ENCODE results near the gene CLIC1. TPM values are rescaled to one million over a fixed set of nuclear protein-coding genes. Genes with fewer than 3 reads are reported as not detected.

CLIC1 gene
- total and polyA plus RNA-seq, 7 donors, result 20.6 to 85.9 (median 37.5) TPM

DNA sequence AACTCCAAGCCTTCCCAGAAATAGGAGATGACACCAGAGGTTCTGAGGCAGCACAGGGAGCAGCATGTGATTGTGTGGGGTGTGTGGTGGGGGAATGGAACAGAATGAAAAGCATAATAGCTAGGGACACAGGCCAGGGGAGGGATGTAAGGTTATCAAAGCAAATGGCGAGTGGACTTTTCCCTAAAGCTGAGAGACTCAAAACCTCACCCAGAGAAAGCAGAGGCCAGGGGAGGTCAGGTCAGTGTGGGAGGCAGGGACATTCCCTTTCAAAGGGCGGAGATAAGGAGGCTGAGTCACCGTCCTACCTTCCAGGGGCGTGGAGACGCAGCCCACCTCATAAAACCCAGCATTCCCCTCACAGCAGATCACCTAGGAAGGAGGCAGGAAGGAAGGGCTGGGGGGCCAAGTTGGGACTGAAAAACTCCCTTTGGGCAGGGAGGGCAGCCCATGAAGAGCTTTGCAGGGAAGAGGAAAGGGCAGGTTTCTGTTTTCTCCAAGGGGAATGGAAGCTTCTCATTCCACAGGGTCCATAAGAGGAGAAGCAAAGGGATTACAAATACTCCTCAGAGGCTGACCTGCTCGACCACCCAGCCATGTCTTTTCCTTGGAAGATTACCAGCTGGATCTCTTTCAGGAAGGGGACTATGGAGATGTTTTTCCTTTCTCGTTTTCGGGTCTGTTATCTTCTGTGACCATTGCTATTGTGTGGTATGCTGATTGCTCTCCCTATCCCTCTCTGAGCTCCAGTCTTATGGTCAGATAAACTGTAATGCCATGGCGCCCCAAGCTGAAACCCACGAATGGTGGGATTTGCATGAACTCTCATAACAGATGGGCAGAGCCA lies 45.9 kb downstream of the CLIC1 start:
- Histone ChIP-seq H3K4me1 (no peaks in the 10 kb centered on the region), H3K9me3 (no peaks in the 10 kb centered on the region), H3K27ac (no peak overlapping the region), H3K4me3 (no peak overlapping the region), H3K27me3 (ENCODE audit: insufficient read depth in 3 of 3, low read length in 2 of 3) (no peaks in the 10 kb centered on the region), H3K36me3 (ENCODE audit: insufficient read depth in 1 of 2, low read depth in 1 of 2) (peaks cover 12 to 100% of the 10 kb centered on the region in 2 donors)
- TF ChIP-seq, protein P1, sequence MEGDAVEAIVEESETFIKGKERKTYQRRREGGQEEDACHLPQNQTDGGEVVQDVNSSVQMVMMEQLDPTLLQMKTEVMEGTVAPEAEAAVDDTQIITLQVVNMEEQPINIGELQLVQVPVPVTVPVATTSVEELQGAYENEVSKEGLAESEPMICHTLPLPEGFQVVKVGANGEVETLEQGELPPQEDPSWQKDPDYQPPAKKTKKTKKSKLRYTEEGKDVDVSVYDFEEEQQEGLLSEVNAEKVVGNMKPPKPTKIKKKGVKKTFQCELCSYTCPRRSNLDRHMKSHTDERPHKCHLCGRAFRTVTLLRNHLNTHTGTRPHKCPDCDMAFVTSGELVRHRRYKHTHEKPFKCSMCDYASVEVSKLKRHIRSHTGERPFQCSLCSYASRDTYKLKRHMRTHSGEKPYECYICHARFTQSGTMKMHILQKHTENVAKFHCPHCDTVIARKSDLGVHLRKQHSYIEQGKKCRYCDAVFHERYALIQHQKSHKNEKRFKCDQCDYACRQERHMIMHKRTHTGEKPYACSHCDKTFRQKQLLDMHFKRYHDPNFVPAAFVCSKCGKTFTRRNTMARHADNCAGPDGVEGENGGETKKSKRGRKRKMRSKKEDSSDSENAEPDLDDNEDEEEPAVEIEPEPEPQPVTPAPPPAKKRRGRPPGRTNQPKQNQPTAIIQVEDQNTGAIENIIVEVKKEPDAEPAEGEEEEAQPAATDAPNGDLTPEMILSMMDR (IDR thresholded peaks at IDR 0.05), result no peak
- intact Hi-C loops (cut with DNase I), result no loop called here
- WGBS, 3 donors, result 68 to 79% (median 68%) methylated on average over 10 of the region's 10 CpGs
- ATAC-seq (no peak), DNase-seq (no peak)

GRCh38 chr6:31689249-31690110 lies 46.9 kb downstream of the CLIC1 start:
- 76 to 81% (median 81%) methylated on average over 11 of the region's 11 CpGs for WGBS, 3 donors
- Histone ChIP-seq H3K27me3 (ENCODE audit: insufficient read depth in 3 of 3, low read length in 2 of 3) (no peaks in the 10 kb centered on the region), H3K27ac (no peak overlapping the region), H3K9me3 (no peaks in the 10 kb centered on the region), H3K4me1 (no peaks in the 10 kb centered on the region), H3K36me3 (ENCODE audit: insufficient read depth in 1 of 2, low read depth in 1 of 2) (peaks cover 12 to 98% of the 10 kb centered on the region in 2 donors), H3K4me3 (no peak overlapping the region)
- DNase-seq (no peak), ATAC-seq (no peak)
- intact Hi-C loops (cut with DNase I), result loop anchor here (10.0 kb wide), 2 partner anchors 175 to 195 kb away; partner anchors contain the start of gene NEU1 (in 1 of the 2)
- TF ChIP-seq, protein P1 (IDR thresholded peaks at IDR 0.05), result no peak

DNA sequence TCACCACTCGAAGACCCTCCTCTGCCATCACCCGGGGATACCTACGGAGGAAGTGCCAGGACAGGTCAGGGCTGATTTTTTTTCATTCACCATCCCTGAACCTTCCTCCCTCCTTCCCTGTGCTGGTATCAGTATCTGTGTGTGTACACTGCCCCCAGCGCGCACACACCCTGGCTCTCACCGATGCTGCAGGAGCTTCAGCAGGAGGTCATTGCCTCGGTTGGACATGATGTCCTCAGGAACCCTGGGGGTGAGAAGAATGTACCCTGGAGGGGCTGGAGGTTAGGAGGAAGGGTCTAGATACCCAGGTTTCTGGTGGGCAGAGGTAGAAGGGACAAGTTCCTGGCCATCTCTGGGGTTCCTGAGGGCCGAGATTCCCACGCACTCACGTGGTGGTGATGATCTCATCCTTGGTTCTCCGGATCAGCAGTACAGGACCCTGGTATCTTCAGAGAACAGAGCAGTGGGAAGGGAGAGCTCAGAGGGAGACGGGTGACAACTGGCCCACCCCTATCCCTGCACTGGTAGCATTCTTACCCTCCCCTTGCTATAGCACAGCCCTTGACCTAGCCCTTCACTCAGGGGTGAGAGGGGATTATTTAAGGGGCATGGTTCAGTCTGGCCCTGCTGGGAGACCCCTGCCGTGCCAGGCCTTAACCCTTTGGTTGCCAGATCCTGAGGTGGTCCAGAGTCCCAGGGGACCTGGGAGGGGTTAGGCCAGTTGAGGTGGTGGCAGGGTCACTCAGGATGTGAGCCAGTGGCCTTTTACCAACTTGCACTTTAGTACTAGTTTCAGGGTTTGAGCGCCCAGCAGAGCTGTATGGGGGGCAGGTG lies 48.3 kb downstream of the CLIC1 start:
- no peaks in the 10 kb centered on the region for H3K4me1 ChIP-seq
- DNase-seq (no peak), ATAC-seq (no peak)
- no peak overlapping the region for H3K27ac ChIP-seq
- H3K4me3 ChIP-seq, result no peak overlapping the region
- no peaks in the 10 kb centered on the region for H3K9me3 ChIP-seq
- WGBS, 3 donors, result 77 to 79% (median 78%) methylated on average over 14 of the region's 14 CpGs
- TF ChIP-seq, protein P1 (IDR thresholded peaks at IDR 0.05), result no peak
- intact Hi-C loops (cut with DNase I), result loop anchor here (10.0 kb wide), 2 partner anchors 177 to 197 kb away; partner anchors contain the start of gene NEU1 (in 1 of the 2)
- H3K27me3 ChIP-seq (ENCODE audit: insufficient read depth in 3 of 3, low read length in 2 of 3), result no peaks in the 10 kb centered on the region
- H3K36me3 ChIP-seq (ENCODE audit: insufficient read depth in 1 of 2, low read depth in 1 of 2), result peaks cover 12 to 91% of the 10 kb centered on the region in 2 donors

GRCh38 chr6:31687321-31687720 lies 49.0 kb downstream of the CLIC1 start:
- DNase-seq (no peak), ATAC-seq (no peak)
- 72 to 81% (median 75%) methylated on average over 8 of the region's 8 CpGs for WGBS, 3 donors
- H3K4me1 ChIP-seq, result no peaks in the 10 kb centered on the region
- H3K36me3 ChIP-seq (ENCODE audit: insufficient read depth in 1 of 2, low read depth in 1 of 2), result peaks cover 10 to 84% of the 10 kb centered on the region in 2 donors
- intact Hi-C loops (cut with DNase I), result loop anchor here (10.0 kb wide), 2 partner anchors 177 to 197 kb away; partner anchors contain the start of gene NEU1 (in 1 of the 2)
- no peak overlapping the region for H3K4me3 ChIP-seq
- TF ChIP-seq, protein P1 (IDR thresholded peaks at IDR 0.05), result no peak
- no peaks in the 10 kb centered on the region for H3K9me3 ChIP-seq
- H3K27ac ChIP-seq, result no peak overlapping the region
- H3K27me3 ChIP-seq (ENCODE audit: insufficient read depth in 3 of 3, low read length in 2 of 3), result no peaks in the 10 kb centered on the region
